ENCODE measurements around the gene ZC2HC1B. TPM values are rescaled to one million over a fixed set of nuclear protein-coding genes. Genes with fewer than 3 reads are reported as not detected.

Gene ZC2HC1B
- total RNA-seq, 1 experiment from 2014 or later: not detected

GRCh38 chr6:143934331-143934730, 70.1 kb downstream of the ZC2HC1B start:
- H3K27me3 ChIP-seq (ENCODE audit: control insufficient read depth, insufficient read depth, low read length): no peaks in the 10 kb centered on the region
- H3K4me3 ChIP-seq (ENCODE audit: insufficient read depth, low read depth, low read length): no peak overlapping the region
- DNase-seq: no peak
- no peaks in the 10 kb centered on the region for H3K36me3 ChIP-seq (replicated peaks; ENCODE audit: control insufficient read depth, insufficient read depth, low read length)

- Histone ChIP-seq H3K36me3 (replicated peaks; ENCODE audit: control insufficient read depth, insufficient read depth, low read length) (no peaks in the 10 kb centered on the region), H3K27me3 (ENCODE audit: control insufficient read depth, insufficient read depth, low read length) (no peaks in the 10 kb centered on the region), H3K4me3 (ENCODE audit: insufficient read depth, low read depth, low read length) (no peak overlapping the region)
- peak; percentile 16 for DNase-seq
These were observed 70.6 kb downstream of the ZC2HC1B start for GRCh38 chr6:143934867-143935266.

GRCh38 chr6:143936347-143936746, 72.1 kb downstream of the ZC2HC1B start:
- DNase-seq: no peak
- Histone ChIP-seq H3K36me3 (replicated peaks; ENCODE audit: control insufficient read depth, insufficient read depth, low read length) (no peaks in the 10 kb centered on the region), H3K4me3 (ENCODE audit: insufficient read depth, low read depth, low read length) (no peak overlapping the region), H3K27me3 (ENCODE audit: control insufficient read depth, insufficient read depth, low read length) (no peaks in the 10 kb centered on the region)

GRCh38 chr6:143936778-143937667, 72.7 kb downstream of the ZC2HC1B start:
- Histone ChIP-seq H3K36me3 (replicated peaks; ENCODE audit: control insufficient read depth, insufficient read depth, low read length) (no peaks in the 10 kb centered on the region), H3K4me3 (ENCODE audit: insufficient read depth, low read depth, low read length) (no peak overlapping the region), H3K27me3 (ENCODE audit: control insufficient read depth, insufficient read depth, low read length) (no peaks in the 10 kb centered on the region)
- peak; percentile 13 for DNase-seq

- DNase-seq: no peak
- H3K27me3 ChIP-seq (ENCODE audit: control insufficient read depth, insufficient read depth, low read length): no peaks in the 10 kb centered on the region
- H3K36me3 ChIP-seq (replicated peaks; ENCODE audit: control insufficient read depth, insufficient read depth, low read length): no peaks in the 10 kb centered on the region
- no peak overlapping the region for H3K4me3 ChIP-seq (ENCODE audit: insufficient read depth, low read depth, low read length)
These were observed 73.3 kb downstream of the ZC2HC1B start for GRCh38 chr6:143937668-143937970.

GRCh38 chr6:143939364-143939763, 75.1 kb downstream of the ZC2HC1B start:
- Histone ChIP-seq H3K27me3 (ENCODE audit: control insufficient read depth, insufficient read depth, low read length) (no peaks in the 10 kb centered on the region), H3K36me3 (replicated peaks; ENCODE audit: control insufficient read depth, insufficient read depth, low read length) (no peaks in the 10 kb centered on the region), H3K4me3 (ENCODE audit: insufficient read depth, low read depth, low read length) (no peak overlapping the region)
- no peak for DNase-seq

GRCh38 chr6:143940011-143940597, 75.8 kb downstream of the ZC2HC1B start:
- no peaks in the 10 kb centered on the region for H3K27me3 ChIP-seq (ENCODE audit: control insufficient read depth, insufficient read depth, low read length)
- no peaks in the 10 kb centered on the region for H3K36me3 ChIP-seq (replicated peaks; ENCODE audit: control insufficient read depth, insufficient read depth, low read length)
- no peak overlapping the region for H3K4me3 ChIP-seq (ENCODE audit: insufficient read depth, low read depth, low read length)
- DNase-seq: peak; percentile 78

GRCh38 chr6:143941852-143942627, 77.8 kb downstream of the ZC2HC1B start:
- no peaks in the 10 kb centered on the region for H3K36me3 ChIP-seq (replicated peaks; ENCODE audit: control insufficient read depth, insufficient read depth, low read length)
- peak; percentile 77 for DNase-seq
- H3K27me3 ChIP-seq (ENCODE audit: control insufficient read depth, insufficient read depth, low read length): no peaks in the 10 kb centered on the region
- no peak overlapping the region for H3K4me3 ChIP-seq (ENCODE audit: insufficient read depth, low read depth, low read length)

- H3K27me3 ChIP-seq (ENCODE audit: control insufficient read depth, insufficient read depth, low read length): no peaks in the 10 kb centered on the region; the same call in 1 of the 2 replicates
- DNase-seq: no peak
- H3K36me3 ChIP-seq (replicated peaks; ENCODE audit: control insufficient read depth, insufficient read depth, low read length): no peaks in the 10 kb centered on the region
- H3K4me3 ChIP-seq (ENCODE audit: insufficient read depth, low read depth, low read length): no peak overlapping the region
These were observed 83.9 kb downstream of the ZC2HC1B start for GRCh38 chr6:143948208-143948607.

- Histone ChIP-seq H3K27me3 (ENCODE audit: control insufficient read depth, insufficient read depth, low read length) (peaks cover 2% of the 10 kb centered on the region; the same call in 1 of the 2 replicates), H3K36me3 (replicated peaks; ENCODE audit: control insufficient read depth, insufficient read depth, low read length) (no peaks in the 10 kb centered on the region)
- DNase-seq: no peak
These were observed 85.3 kb downstream of the ZC2HC1B start for GRCh38 chr6:143949535-143949934.

GRCh38 chr6:143949962-143950361, 85.7 kb downstream of the ZC2HC1B start:
- H3K36me3 ChIP-seq (replicated peaks; ENCODE audit: control insufficient read depth, insufficient read depth, low read length): no peaks in the 10 kb centered on the region
- DNase-seq: no peak
- H3K4me3 ChIP-seq (ENCODE audit: insufficient read depth, low read depth, low read length): no peak overlapping the region
- H3K27me3 ChIP-seq (ENCODE audit: control insufficient read depth, insufficient read depth, low read length): peaks cover 2% of the 10 kb centered on the region

More at GRCh38 chr6:143949535-143949934, 85.3 kb downstream of the ZC2HC1B start:
- no peak overlapping the region for H3K4me3 ChIP-seq (ENCODE audit: insufficient read depth, low read depth, low read length)

GRCh38 chr6:143950875-143951274, 86.6 kb downstream of the ZC2HC1B start:
- Histone ChIP-seq H3K4me3 (ENCODE audit: insufficient read depth, low read depth, low read length) (no peak overlapping the region), H3K27me3 (ENCODE audit: control insufficient read depth, insufficient read depth, low read length) (peaks cover 5% of the 10 kb centered on the region), H3K36me3 (replicated peaks; ENCODE audit: control insufficient read depth, insufficient read depth, low read length) (no peaks in the 10 kb centered on the region)
- DNase-seq: no peak

GRCh38 chr6:143952060-143952778, 87.9 kb downstream of the ZC2HC1B start:
- no peaks in the 10 kb centered on the region for H3K36me3 ChIP-seq (replicated peaks; ENCODE audit: control insufficient read depth, insufficient read depth, low read length)
- no peak overlapping the region for H3K4me3 ChIP-seq (ENCODE audit: insufficient read depth, low read depth, low read length)
- DNase-seq: no peak
- peaks cover 16% of the 10 kb centered on the region for H3K27me3 ChIP-seq (ENCODE audit: control insufficient read depth, insufficient read depth, low read length)

- Histone ChIP-seq H3K36me3 (replicated peaks; ENCODE audit: control insufficient read depth, insufficient read depth, low read length) (no peaks in the 10 kb centered on the region), H3K4me3 (ENCODE audit: insufficient read depth, low read depth, low read length) (no peak overlapping the region), H3K27me3 (ENCODE audit: control insufficient read depth, insufficient read depth, low read length) (peaks cover 25% of the 10 kb centered on the region)
- no peak for DNase-seq
These were observed 88.8 kb downstream of the ZC2HC1B start for GRCh38 chr6:143952947-143953701.
